Measurements from ENCODE around the gene ZFP30. TPM values are rescaled to one million over a fixed set of nuclear protein-coding genes. Genes with fewer than 3 reads are reported as not detected.

The ZFP30 gene
- total and polyA plus RNA-seq, 2 of the 13 experiments (the other 11 are each of a cell fraction or from before 2014, with no cell fraction given) = 3.4 to 19.2 TPM

DNA sequence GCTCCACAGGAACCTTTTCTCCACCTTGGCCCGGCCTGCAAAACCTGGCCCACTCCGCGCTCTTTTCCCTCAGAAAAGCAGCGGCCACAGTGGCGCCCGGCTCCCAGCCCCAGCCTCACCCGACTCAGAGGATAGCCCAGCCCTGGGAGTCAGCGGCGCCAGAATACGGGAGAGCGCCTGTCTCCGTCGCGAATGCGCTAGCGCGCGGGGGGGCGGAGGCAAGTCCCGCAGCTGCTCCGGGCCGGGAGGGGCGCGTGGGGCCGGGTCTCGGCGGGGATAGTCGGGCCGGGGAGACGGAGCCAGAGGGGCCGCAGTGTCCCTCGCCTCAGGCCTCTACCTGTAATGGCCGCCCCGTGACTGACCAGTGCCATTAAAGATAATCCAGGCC, at the start of gene ZFP30 (continued):
- TF ChIP-seq, protein P1, sequence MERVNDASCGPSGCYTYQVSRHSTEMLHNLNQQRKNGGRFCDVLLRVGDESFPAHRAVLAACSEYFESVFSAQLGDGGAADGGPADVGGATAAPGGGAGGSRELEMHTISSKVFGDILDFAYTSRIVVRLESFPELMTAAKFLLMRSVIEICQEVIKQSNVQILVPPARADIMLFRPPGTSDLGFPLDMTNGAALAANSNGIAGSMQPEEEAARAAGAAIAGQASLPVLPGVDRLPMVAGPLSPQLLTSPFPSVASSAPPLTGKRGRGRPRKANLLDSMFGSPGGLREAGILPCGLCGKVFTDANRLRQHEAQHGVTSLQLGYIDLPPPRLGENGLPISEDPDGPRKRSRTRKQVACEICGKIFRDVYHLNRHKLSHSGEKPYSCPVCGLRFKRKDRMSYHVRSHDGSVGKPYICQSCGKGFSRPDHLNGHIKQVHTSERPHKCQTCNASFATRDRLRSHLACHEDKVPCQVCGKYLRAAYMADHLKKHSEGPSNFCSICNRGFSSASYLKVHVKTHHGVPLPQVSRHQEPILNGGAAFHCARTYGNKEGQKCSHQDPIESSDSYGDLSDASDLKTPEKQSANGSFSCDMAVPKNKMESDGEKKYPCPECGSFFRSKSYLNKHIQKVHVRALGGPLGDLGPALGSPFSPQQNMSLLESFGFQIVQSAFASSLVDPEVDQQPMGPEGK (CRISPR knock-in tag; IDR thresholded peaks at IDR 0.05) = peak; percentile 98
- no peak for TF ChIP-seq PCBP2 (optimal IDR thresholded peaks at IDR 0.05; ENCODE audit: low read depth, low read length, poor library complexity, severe bottlenecking)
- TF ChIP-seq ATM (IDR thresholded peaks at IDR 0.05; ENCODE audit: borderline replicate concordance) = no peak
- TF ChIP-seq ZNF746 (CRISPR knock-in tag; IDR thresholded peaks at IDR 0.05) = no peak
- TF ChIP-seq ZNF501 (CRISPR knock-in tag; IDR thresholded peaks at IDR 0.05) = peak; percentile 84; the same call in 1 of the 2 replicates
- no peak for TF ChIP-seq SIX1 (CRISPR knock-in tag; IDR thresholded peaks at IDR 0.05; ENCODE audit: borderline replicate concordance)
- TF ChIP-seq ZNF761 (CRISPR knock-in tag; conservative IDR thresholded peaks at IDR 0.05) = no peak
- no peak; the same call in 1 of the 2 replicates for TF ChIP-seq ATRX (CRISPR knock-in tag; IDR thresholded peaks at IDR 0.05; ENCODE audit: borderline replicate concordance)
- TF ChIP-seq ZMYM3 (CRISPR knock-in tag; IDR thresholded peaks at IDR 0.05) = no peak
- TF ChIP-seq RARA (CRISPR knock-in tag; IDR thresholded peaks at IDR 0.05) = peak; percentile 26; the same call in 1 of the 2 replicates
- TF ChIP-seq SMAD9 (CRISPR knock-in tag; IDR thresholded peaks at IDR 0.05) = no peak
- TF ChIP-seq ZNF891 (CRISPR knock-in tag; IDR thresholded peaks at IDR 0.05) = no peak; the same call in 1 of the 2 replicates
- TF ChIP-seq, protein P2, sequence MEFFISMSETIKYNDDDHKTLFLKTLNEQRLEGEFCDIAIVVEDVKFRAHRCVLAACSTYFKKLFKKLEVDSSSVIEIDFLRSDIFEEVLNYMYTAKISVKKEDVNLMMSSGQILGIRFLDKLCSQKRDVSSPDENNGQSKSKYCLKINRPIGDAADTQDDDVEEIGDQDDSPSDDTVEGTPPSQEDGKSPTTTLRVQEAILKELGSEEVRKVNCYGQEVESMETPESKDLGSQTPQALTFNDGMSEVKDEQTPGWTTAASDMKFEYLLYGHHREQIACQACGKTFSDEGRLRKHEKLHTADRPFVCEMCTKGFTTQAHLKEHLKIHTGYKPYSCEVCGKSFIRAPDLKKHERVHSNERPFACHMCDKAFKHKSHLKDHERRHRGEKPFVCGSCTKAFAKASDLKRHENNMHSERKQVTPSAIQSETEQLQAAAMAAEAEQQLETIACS (CRISPR knock-in tag; IDR thresholded peaks at IDR 0.05) = no peak
- no peak; the same call in 1 of the 2 replicates for TF ChIP-seq ZNF724P (CRISPR knock-in tag; IDR thresholded peaks at IDR 0.05; ENCODE audit: borderline replicate concordance)
- TF ChIP-seq HES4 (CRISPR knock-in tag; IDR thresholded peaks at IDR 0.05; ENCODE audit: borderline replicate concordance) = no peak; the same call in 1 of the 2 replicates
- TF ChIP-seq JUN (CRISPR knock-in tag; IDR thresholded peaks at IDR 0.05) = no peak
- TF ChIP-seq, protein P3, sequence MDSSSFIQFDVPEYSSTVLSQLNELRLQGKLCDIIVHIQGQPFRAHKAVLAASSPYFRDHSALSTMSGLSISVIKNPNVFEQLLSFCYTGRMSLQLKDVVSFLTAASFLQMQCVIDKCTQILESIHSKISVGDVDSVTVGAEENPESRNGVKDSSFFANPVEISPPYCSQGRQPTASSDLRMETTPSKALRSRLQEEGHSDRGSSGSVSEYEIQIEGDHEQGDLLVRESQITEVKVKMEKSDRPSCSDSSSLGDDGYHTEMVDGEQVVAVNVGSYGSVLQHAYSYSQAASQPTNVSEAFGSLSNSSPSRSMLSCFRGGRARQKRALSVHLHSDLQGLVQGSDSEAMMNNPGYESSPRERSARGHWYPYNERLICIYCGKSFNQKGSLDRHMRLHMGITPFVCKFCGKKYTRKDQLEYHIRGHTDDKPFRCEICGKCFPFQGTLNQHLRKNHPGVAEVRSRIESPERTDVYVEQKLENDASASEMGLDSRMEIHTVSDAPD (CRISPR knock-in tag; IDR thresholded peaks at IDR 0.05) = no peak
- no peak for TF ChIP-seq ZNF660 (CRISPR knock-in tag; IDR thresholded peaks at IDR 0.05; ENCODE audit: borderline replicate concordance, low read depth)
- TF ChIP-seq KLF11 (CRISPR knock-in tag; IDR thresholded peaks at IDR 0.05) = no peak
- no peak for TF ChIP-seq ZNF292 (CRISPR knock-in tag; IDR thresholded peaks at IDR 0.05; ENCODE audit: borderline replicate concordance, low read depth)
- TF ChIP-seq ZBTB20 (CRISPR knock-in tag; IDR thresholded peaks at IDR 0.05; ENCODE audit: borderline replicate concordance, low read depth) = no peak
- no peak for TF ChIP-seq MTF1 (CRISPR knock-in tag; IDR thresholded peaks at IDR 0.05)
- TF ChIP-seq RBM39 (IDR thresholded peaks at IDR 0.05; ENCODE audit: low read depth, low read length, poor library complexity, severe bottlenecking) = peak; percentile 95
- TF ChIP-seq ZBTB21 (CRISPR knock-in tag; IDR thresholded peaks at IDR 0.05) = no peak
- no peak; the same call in 1 of the 2 replicates for TF ChIP-seq MXD4 (CRISPR knock-in tag; IDR thresholded peaks at IDR 0.05)
- no peak for TF ChIP-seq POLR2AphosphoS2 (IDR thresholded peaks at IDR 0.05; ENCODE audit: low read depth, low read length)
- no peak for TF ChIP-seq ZNF33B (CRISPR knock-in tag; IDR thresholded peaks at IDR 0.05)
- TF ChIP-seq NFIB (CRISPR knock-in tag; IDR thresholded peaks at IDR 0.05; ENCODE audit: borderline replicate concordance) = no peak
- no peak for TF ChIP-seq CREB1 (IDR thresholded peaks at IDR 0.05)
- 0 out of 2 replicates have a peak, but pooled peaks have one; percentile 4 for TF ChIP-seq CREB1 (CRISPR knock-in tag; IDR thresholded peaks at IDR 0.05)
